ENCODE measurements around the gene MON1B. TPM values are rescaled to one million over a fixed set of nuclear protein-coding genes. Genes with fewer than 3 reads are reported as not detected.

Gene MON1B
- total RNA-seq, 1 donor from 2014 or later = 31.9 TPM

DNA sequence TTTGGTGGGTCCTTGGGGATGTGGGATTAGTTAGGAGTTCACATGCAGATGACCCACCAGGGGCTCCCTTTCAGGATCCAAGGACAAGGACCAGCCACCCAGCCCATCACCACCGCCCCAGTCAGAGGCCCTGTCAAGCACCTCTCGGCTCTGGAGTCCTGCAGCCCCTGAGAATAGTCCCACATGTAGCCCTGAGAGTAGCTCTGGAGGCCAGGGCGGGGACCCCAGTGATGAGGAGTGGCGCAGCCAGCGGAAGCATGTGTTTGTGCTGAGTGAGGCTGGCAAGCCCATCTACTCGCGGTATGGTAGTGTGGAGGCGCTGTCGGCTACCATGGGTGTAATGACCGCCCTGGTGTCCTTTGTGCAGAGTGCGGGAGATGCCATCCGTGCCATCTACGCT, 2.4 kb downstream of the MON1B start:
- no peak overlapping the region for H3K4me3 ChIP-seq
- H3K27me3 ChIP-seq = no peaks in the 10 kb centered on the region
- H3K9me3 ChIP-seq = no peaks in the 10 kb centered on the region
- DNase-seq (ENCODE audit: low spot score in 2 of 2) = no peak
- H3K4me1 ChIP-seq = peaks cover 0 to 11% of the 10 kb centered on the region in 2 donors
- peaks cover 22 to 49% of the 10 kb centered on the region in 2 donors for H3K36me3 ChIP-seq
- intact Hi-C loops (cut with DNase I) = loop anchor here (5.0 kb wide), 1 partner anchor 799 kb away; no protein-coding TSS in a partner anchor
- TF ChIP-seq, protein P1, sequence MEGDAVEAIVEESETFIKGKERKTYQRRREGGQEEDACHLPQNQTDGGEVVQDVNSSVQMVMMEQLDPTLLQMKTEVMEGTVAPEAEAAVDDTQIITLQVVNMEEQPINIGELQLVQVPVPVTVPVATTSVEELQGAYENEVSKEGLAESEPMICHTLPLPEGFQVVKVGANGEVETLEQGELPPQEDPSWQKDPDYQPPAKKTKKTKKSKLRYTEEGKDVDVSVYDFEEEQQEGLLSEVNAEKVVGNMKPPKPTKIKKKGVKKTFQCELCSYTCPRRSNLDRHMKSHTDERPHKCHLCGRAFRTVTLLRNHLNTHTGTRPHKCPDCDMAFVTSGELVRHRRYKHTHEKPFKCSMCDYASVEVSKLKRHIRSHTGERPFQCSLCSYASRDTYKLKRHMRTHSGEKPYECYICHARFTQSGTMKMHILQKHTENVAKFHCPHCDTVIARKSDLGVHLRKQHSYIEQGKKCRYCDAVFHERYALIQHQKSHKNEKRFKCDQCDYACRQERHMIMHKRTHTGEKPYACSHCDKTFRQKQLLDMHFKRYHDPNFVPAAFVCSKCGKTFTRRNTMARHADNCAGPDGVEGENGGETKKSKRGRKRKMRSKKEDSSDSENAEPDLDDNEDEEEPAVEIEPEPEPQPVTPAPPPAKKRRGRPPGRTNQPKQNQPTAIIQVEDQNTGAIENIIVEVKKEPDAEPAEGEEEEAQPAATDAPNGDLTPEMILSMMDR (IDR thresholded peaks at IDR 0.05) = no peak
- no peak overlapping the region for H3K27ac ChIP-seq

DNA sequence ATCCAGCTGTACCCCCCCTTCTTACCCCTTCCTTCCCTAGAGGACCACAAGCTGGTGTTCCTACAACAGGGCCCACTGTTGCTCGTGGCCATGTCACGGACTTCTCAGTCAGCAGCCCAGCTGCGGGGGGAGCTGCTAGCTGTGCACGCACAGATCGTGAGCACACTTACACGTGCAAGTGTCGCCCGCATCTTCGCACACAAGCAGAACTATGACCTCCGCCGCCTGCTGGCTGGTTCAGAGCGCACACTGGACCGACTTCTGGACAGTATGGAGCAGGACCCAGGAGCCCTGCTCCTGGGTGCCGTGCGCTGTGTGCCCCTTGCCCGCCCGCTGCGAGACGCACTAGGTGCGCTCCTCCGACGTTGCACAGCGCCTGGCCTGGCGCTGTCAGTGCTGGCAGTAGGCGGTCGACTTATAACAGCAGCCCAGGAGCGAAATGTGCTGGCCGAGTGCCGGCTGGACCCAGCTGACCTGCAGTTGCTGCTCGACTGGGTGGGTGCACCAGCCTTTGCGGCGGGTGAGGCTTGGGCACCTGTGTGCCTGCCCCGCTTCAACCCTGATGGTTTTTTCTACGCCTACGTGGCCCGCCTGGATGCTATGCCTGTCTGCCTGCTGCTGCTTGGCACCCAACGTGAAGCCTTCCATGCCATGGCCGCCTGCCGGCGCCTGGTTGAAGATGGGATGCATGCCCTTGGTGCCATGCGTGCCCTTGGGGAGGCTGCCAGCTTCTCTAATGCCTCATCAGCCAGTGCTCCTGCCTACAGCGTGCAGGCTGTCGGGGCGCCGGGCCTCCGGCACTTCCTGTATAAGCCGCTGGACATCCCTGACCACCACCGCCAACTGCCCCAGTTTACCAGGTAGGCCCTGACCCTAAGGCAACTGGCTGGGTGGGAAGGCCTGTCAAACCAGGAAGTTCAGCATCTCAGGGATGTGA, 3.6 kb downstream of the MON1B start:
- H3K36me3 ChIP-seq = peaks cover 31 to 61% of the 10 kb centered on the region in 2 donors
- TF ChIP-seq, protein P1 (IDR thresholded peaks at IDR 0.05) = no peak
- no peaks in the 10 kb centered on the region for H3K9me3 ChIP-seq
- no peak for DNase-seq (ENCODE audit: low spot score in 2 of 2)
- H3K4me3 ChIP-seq = no peak overlapping the region
- peaks cover 0 to 11% of the 10 kb centered on the region in 2 donors for H3K4me1 ChIP-seq
- H3K27me3 ChIP-seq = no peaks in the 10 kb centered on the region
- no peak overlapping the region for H3K27ac ChIP-seq
- intact Hi-C loops (cut with DNase I) = loop anchor here (5.0 kb wide), 1 partner anchor 798 kb away; no protein-coding TSS in a partner anchor

DNA sequence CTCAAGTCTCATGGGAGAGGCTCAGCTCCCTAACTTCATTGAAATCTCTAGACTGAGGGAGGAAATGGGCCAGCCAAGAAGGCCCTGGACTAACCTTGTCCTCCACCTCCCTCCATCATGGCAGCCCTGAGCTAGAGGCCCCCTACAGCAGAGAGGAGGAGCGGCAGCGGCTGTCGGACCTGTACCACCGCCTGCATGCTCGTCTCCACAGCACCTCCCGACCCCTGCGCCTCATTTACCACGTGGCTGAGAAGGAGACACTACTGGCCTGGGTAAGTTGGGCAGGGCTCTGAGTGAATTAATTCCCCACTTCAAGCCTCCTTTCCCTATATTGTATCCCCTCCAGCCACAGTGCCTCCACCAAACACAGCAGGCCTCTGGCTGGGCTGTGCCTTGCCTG, 4.4 kb downstream of the MON1B start:
- peaks cover 31 to 64% of the 10 kb centered on the region in 2 donors for H3K36me3 ChIP-seq
- H3K9me3 ChIP-seq = no peaks in the 10 kb centered on the region
- intact Hi-C loops (cut with DNase I) = no loop called here
- DNase-seq (ENCODE audit: low spot score in 2 of 2) = no peak
- TF ChIP-seq, protein P1 (IDR thresholded peaks at IDR 0.05) = no peak
- H3K27ac ChIP-seq = no peak overlapping the region
- H3K27me3 ChIP-seq = no peaks in the 10 kb centered on the region
- H3K4me3 ChIP-seq = no peak overlapping the region
- peaks cover 0 to 8% of the 10 kb centered on the region in 2 donors for H3K4me1 ChIP-seq

DNA sequence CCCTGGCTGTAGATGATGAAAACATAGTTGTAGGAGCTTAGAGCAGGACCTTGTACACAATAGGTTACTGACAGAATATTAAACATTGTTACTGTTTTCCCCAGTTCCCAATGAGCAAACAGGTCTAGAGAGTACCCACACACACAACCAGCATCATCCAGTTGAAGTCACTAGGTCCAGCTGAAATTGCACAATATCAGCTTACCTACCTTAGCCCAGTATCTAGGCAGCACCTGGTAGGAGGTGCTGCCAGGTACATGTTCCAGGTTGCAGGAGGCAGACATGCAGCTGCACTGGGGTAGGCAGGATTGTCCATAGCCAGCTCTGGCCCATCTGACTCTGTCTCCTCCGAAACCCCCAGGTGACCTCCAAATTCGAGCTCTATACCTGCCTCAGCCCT, 6.8 kb downstream of the MON1B start:
- Histone ChIP-seq H3K4me1 (no peaks in the 10 kb centered on the region), H3K27me3 (no peaks in the 10 kb centered on the region), H3K27ac (no peak overlapping the region), H3K4me3 (no peak overlapping the region), H3K36me3 (peaks cover 31 to 66% of the 10 kb centered on the region in 2 donors), H3K9me3 (no peaks in the 10 kb centered on the region)
- no peak for DNase-seq (ENCODE audit: low spot score in 2 of 2)
- TF ChIP-seq, protein P1 (IDR thresholded peaks at IDR 0.05) = no peak
- intact Hi-C loops (cut with DNase I) = no loop called here

DNA sequence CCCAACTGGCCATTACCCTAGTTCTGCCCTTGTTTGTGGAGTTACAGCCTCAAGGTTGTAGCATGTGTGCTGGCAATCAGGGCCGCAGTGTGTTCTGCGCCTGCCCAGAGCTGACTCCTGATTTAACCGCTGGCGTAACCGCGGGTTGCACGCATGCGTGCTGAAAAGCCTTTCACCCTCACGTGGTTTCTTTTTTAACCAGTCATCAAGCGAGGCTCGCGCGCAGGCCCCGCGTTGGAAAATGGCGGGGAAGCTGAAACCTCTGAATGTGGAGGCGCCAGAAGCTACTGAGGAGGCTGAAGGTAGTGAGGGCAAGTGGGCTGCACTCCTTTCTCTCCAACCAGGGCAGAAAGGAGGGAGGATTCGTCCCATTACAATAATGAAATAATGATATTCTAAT, 8.2 kb downstream of the MON1B start, which contains the start of gene SYCE1L:
TSS of gene SYCE1L (plus strand) at position 198 of the 400 bp plus-strand sequence. CDS start at position 242, 44 bp downstream.
- no peaks in the 10 kb centered on the region for H3K9me3 ChIP-seq
- intact Hi-C loops (cut with DNase I) = no loop called here

More for the DNA sequence above, 8.2 kb downstream of the MON1B start, which contains the start of gene SYCE1L:
- DNase-seq (ENCODE audit: low spot score in 2 of 2) = no peak
- H3K27me3 ChIP-seq = no peaks in the 10 kb centered on the region
- H3K27ac ChIP-seq = no peak within 1 kb of the TSS
- H3K4me1 ChIP-seq = no peaks in the 10 kb centered on the region
- H3K4me3 ChIP-seq = no peak within 1 kb of the TSS
- peaks cover 29 to 55% of the 10 kb centered on the region in 2 donors for H3K36me3 ChIP-seq
- TF ChIP-seq, protein P1 (IDR thresholded peaks at IDR 0.05) = no peak

Data from ascending aorta (tissue), 2 donors.